Cardiac muscle cell (in vitro differentiated cells and primary cell): Measurements from ENCODE around the gene PSORS1C2. TPM values are rescaled to one million over a fixed set of nuclear protein-coding genes. Genes with fewer than 3 reads are reported as not detected.
"Not testable (repeated sequence)": the region's sequence is repeated elsewhere in the genome, so short reads cannot be mapped to it uniquely, and the experiment has no call there.

Source experiments
- DNase-seq, 2 donors: peaks; one replicate each; pipeline versions ENCODE4 v3.0.0 to v3.0.0-alpha.2; 2010 to 2017; ENCODE audit warnings: low read depth in 1 of 2, low spot score in 1 of 2
- H3K27ac ChIP-seq: fragments of 200-600 bp; sonication (generic); 2 replicates; pipeline ENCODE4 v1.5.1; 2016
- H3K27me3 ChIP-seq: fragments of 200-600 bp; sonication (generic); 2 replicates; pipeline ENCODE4 v1.6.0; 2016; ENCODE audit warnings: control low read depth
- H3K36me3 ChIP-seq: fragments of 200-600 bp; sonication (generic); 2 replicates; pipeline ENCODE4 v1.5.1; 2016; ENCODE audit warnings: control low read depth
- H3K4me1 ChIP-seq: fragments of 200-600 bp; sonication (generic); 2 replicates; pipeline ENCODE4 v1.8.1; 2017; ENCODE audit warnings: low read depth, mild to moderate bottlenecking, mixed run types
- H3K4me3 ChIP-seq: fragments of 200-600 bp; sonication (generic); 2 replicates; pipeline ENCODE4 v1.5.1; 2016; ENCODE audit warnings: mild to moderate bottlenecking
- H3K9me3 ChIP-seq: fragments of 200-600 bp; sonication (generic); 2 replicates; pipeline ENCODE4 v1.5.1; 2017; ENCODE audit warnings: low read depth, mild to moderate bottlenecking, control low read depth
- CTCF ChIP-seq: IDR thresholded peaks from 2 replicates; pipeline ENCODE4 v1.5.1; 2012; ENCODE audit warnings: low read depth, mild to moderate bottlenecking, low read length
- polyA plus RNA-seq: library from polyadenylated mRNA; unstranded; fragments of >200 nt; fragmentation: Nextera tagmentation; extraction: Ambion mirVana; gene quantifications from 2 replicates; pipeline ENCODE4 v1.2.1, GENCODE V29; 2016
- total RNA-seq: library from RNA; depleted of rRNA; stranded (reverse); fragments of >200 nt; gene quantifications from 2 replicates; pipeline ENCODE4 v1.2.3, GENCODE V29; 2016

The PSORS1C2 gene
- total and polyA plus RNA-seq, 2 experiments from 2014 or later = not detected

DNA sequence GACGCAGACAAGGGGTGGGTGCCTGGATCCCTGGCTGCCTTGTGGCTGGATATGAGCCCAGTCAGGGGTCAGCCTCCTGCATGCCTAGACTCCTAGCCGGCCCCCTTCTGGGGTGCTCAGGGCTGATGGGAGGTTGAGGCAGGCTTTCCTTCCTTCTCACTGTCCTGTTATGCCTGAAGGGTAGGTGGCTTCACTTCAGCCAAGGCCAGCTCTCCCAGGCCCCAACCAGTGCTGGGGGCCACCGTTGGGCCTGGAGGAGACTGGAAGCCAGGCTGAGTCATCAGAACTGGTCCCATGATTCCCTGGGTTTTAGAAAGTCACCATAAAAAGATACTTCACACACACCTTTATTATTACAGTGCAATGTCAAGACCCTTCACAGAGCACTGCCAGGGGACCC is 34.5 kb upstream of the PSORS1C2 start:
- peaks cover 15% of the 10 kb centered on the region for H3K27me3 ChIP-seq
- no peak overlapping the region for H3K4me3 ChIP-seq
- no peaks in the 10 kb centered on the region for H3K4me1 ChIP-seq
- H3K9me3 ChIP-seq = no peaks in the 10 kb centered on the region
- no peaks in the 10 kb centered on the region for H3K36me3 ChIP-seq
- no peak for TF ChIP-seq CTCF
- DNase-seq = no peak
- H3K27ac ChIP-seq = no peak overlapping the region

DNA sequence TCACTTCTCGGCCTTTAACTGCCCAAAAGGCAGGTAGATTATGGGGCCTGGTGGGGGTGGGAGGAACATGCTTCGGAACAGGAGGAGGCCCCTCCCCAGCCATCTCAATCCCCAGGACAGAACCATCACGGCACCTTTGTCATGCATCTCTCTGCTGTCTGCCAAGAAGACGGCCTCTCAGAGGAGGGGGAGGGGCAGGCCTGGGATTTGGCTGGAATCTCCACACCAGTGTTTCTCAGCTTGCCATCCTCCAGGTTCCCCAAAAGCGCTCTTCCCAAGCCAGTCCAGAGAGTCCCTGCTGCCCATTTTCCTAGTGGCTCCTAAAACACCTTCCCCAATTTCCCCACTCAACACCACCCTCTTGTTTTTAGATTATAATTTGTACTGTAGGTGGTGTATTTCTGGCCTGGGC is 34.1 kb upstream of the PSORS1C2 start:
- Histone ChIP-seq H3K4me1 (no peaks in the 10 kb centered on the region), H3K27me3 (peaks cover 15% of the 10 kb centered on the region), H3K36me3 (no peaks in the 10 kb centered on the region), H3K27ac (no peak overlapping the region), H3K9me3 (no peaks in the 10 kb centered on the region), H3K4me3 (no peak overlapping the region)
- no peak for TF ChIP-seq CTCF
- DNase-seq = peak in 1 of 2 donors; percentile 20

DNA sequence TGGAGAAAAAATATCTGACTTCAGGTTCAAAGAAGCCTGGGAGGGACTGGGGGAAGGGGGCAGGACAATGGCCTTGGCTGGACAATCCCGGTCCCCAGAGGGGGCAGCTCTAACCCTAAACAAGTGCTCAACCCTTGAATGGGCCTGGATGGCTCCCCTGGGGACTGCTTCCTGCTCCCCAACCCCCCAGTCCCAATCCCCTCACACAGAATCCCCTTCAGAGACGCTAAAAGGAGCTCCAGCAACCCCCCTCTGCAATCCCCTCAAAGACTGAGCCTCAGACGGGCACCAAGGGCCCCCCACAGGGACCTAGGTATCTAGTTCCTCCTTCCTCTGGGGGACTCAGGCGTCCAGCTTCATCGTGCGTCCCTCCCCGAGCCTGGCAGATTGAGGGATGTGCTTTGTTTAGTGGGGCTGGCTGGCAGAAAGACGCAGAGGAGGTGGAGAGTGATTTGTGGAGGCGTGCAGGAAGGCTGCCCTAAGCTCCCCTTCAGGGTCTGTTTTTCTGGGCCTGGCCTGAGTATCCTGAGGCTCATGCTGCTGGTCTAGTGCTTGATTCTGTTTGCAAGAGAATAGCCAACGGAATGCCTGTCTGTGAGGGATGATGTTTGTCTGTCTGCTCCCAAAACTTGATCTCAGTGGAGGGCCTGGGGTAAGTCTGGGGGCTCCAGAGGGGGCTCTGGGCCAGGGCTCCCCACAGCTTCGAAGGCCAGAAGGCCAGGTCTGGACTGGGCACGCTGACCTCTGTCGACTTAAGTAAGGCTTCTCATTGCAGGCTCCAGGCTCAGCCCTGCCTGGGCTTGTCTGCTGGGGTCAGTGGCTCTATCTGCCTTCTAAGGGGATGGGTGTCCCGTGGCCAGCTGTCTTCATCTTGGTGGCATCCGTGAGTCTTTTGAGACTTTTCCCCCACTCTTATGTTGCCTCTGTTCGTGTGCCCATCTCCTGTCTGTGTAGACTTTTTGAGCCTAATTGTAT is 33.4 kb upstream of the PSORS1C2 start:
- no peak for DNase-seq
- Histone ChIP-seq H3K4me3 (no peak overlapping the region), H3K27ac (no peak overlapping the region)

GRCh38 chr6:31170987-31171671 is 32.3 kb upstream of the PSORS1C2 start:
- Histone ChIP-seq H3K4me1 (no peaks in the 10 kb centered on the region), H3K27ac (no peak overlapping the region), H3K27me3 (peaks cover 15% of the 10 kb centered on the region), H3K36me3 (no peaks in the 10 kb centered on the region), H3K4me3 (no peak overlapping the region), H3K9me3 (no peaks in the 10 kb centered on the region)
- DNase-seq = no peak
- no peak for TF ChIP-seq CTCF

More for the DNA sequence above, 33.4 kb upstream of the PSORS1C2 start:
- no peaks in the 10 kb centered on the region for H3K4me1 ChIP-seq
- no peaks in the 10 kb centered on the region for H3K36me3 ChIP-seq
- TF ChIP-seq CTCF = no peak
- peaks cover 15% of the 10 kb centered on the region for H3K27me3 ChIP-seq
- H3K9me3 ChIP-seq = no peaks in the 10 kb centered on the region

- Histone ChIP-seq H3K27me3 (peaks cover 15% of the 10 kb centered on the region), H3K4me1 (no peaks in the 10 kb centered on the region), H3K36me3 (no peaks in the 10 kb centered on the region), H3K27ac (no peak within 1 kb of the TSS), H3K4me3 (no peak within 1 kb of the TSS), H3K9me3 (no peaks in the 10 kb centered on the region)
- no peak for TF ChIP-seq CTCF
- DNase-seq = no peak
These were observed 31.7 kb upstream of the PSORS1C2 start, which contains the start of gene POU5F1 for GRCh38 chr6:31170600-31170881. Gene POU5F1 (minus strand): TSS chr6:31170682. CDS start chr6:31170620, 62 bp downstream.

DNA sequence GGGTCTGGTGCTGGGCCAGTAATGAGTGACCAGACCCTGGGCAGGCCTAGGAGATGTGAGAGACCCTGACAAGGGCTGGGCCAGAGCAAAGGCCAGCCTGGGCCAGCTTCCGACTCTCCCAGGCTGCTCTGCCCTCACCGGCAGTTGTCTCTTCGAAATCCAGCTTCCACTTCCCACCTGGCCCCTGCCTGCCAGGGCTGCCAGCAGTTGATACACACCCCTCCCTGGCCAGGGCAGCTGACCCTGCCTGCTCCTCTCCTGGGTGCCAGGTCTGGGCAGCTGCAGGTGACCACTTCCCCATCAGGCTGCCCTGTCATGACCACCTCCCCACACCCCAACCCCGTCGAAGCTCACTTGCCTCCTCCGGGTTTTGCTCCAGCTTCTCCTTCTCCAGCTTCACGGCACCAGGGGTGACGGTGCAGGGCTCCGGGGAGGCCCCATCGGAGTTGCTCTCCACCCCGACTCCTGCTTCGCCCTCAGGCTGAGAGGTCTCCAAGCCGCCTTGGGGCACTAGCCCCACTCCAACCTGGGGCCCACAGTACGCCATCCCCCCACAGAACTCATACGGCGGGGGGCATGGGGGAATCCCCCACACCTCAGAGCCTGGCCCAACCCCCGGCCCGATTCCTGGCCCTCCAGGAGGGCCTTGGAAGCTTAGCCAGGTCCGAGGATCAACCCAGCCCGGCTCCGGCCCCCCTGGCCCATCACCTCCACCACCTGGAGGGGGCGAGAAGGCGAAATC is 31.2 kb upstream of the PSORS1C2 start:
- H3K9me3 ChIP-seq, H3K4me3 ChIP-seq, H3K27ac ChIP-seq, H3K36me3 ChIP-seq, DNase-seq, H3K4me1 ChIP-seq: not testable (repeated sequence)
- peaks cover 15% of the 10 kb centered on the region for H3K27me3 ChIP-seq
